Mesenchymal stem cell (in vitro differentiated cells and primary cell): ENCODE results near the gene MESP2.

Experiments
- DNase-seq: peaks from one replicate; pipeline ENCODE4 v3.0.0-alpha.2; 2013
- H2AFZ ChIP-seq: one replicate; pipeline ENCODE4 v1.6.1; 2013; ENCODE audit warnings: low read depth, mild to moderate bottlenecking, control low read depth, inconsistent platforms, low read length, moderate library complexity
- H2AK5ac ChIP-seq: 2 replicates; pipeline ENCODE4 v1.6.1; 2013; ENCODE audit warnings: low read length, moderate library complexity, mild to moderate bottlenecking, inconsistent platforms; ENCODE audit not compliant: severe bottlenecking
- H2BK120ac ChIP-seq: one replicate; pipeline ENCODE4 v1.6.1; 2013; ENCODE audit warnings: low read depth, mild to moderate bottlenecking, inconsistent platforms, low read length, moderate library complexity
- H2BK12ac ChIP-seq, 2 experiments: one replicate each; pipeline ENCODE4 v1.6.1; 2013; ENCODE audit warnings: inconsistent platforms in 2 of 2, low read length in 2 of 2, mild to moderate bottlenecking in 2 of 2, moderate library complexity in 2 of 2, control low read depth in 1 of 2
- H2BK15ac ChIP-seq: one replicate; pipeline ENCODE4 v1.6.1; 2013; ENCODE audit warnings: mild to moderate bottlenecking, low read depth, inconsistent platforms; ENCODE audit not compliant: poor library complexity, severe bottlenecking
- H2BK5ac ChIP-seq: 2 replicates; pipeline ENCODE4 v1.6.1; 2013; ENCODE audit warnings: low read depth, mild to moderate bottlenecking, low read length, control low read depth, inconsistent platforms; ENCODE audit not compliant: poor library complexity, severe bottlenecking
- H3K14ac ChIP-seq, 2 experiments: one replicate each; pipeline ENCODE4 v1.6.1; 2013; ENCODE audit warnings: inconsistent platforms in 2 of 2, low read length in 2 of 2, control low read depth in 1 of 2, mild to moderate bottlenecking in 1 of 2, moderate library complexity in 1 of 2
- H3K18ac ChIP-seq, 2 experiments: one replicate each; pipeline ENCODE4 v1.6.1; 2013; ENCODE audit warnings: inconsistent platforms in 2 of 2, low read length in 2 of 2, control low read depth in 1 of 2, low read depth in 1 of 2, mild to moderate bottlenecking in 1 of 2
- H3K23ac ChIP-seq, 2 experiments: one replicate each; pipeline ENCODE4 v1.6.1; 2013; ENCODE audit warnings: inconsistent platforms in 2 of 2, low read length in 2 of 2, mild to moderate bottlenecking in 2 of 2, moderate library complexity in 2 of 2, control low read depth in 1 of 2
- H3K27ac ChIP-seq: 2 replicates; pipeline ENCODE4 v1.5.1; 2013; ENCODE audit warnings: mild to moderate bottlenecking, moderate library complexity, low read length, control low read depth, inconsistent platforms; ENCODE audit not compliant: poor library complexity, severe bottlenecking
- H3K27me3 ChIP-seq, 2 experiments: 2 replicates each; pipeline versions ENCODE4 v1.6.1 to v1.7.0; 2013; ENCODE audit warnings: low read length in 2 of 2, mild to moderate bottlenecking in 2 of 2, moderate library complexity in 2 of 2, control low read depth in 1 of 2, inconsistent platforms in 1 of 2; ENCODE audit not compliant: control insufficient read depth in 1 of 2, insufficient read depth in 1 of 2
- H3K36me3 ChIP-seq, 2 experiments: 2 replicates each; pipeline versions ENCODE4 v1.6.1 to v1.7.0; 2013; ENCODE audit warnings: low read length in 2 of 2, control low read depth in 1 of 2, inconsistent platforms in 1 of 2, low read depth in 1 of 2, mild to moderate bottlenecking in 1 of 2; ENCODE audit not compliant: insufficient read depth in 2 of 2, control insufficient read depth in 1 of 2
- H3K4ac ChIP-seq, 2 experiments: one replicate each; pipeline ENCODE4 v1.6.1; 2013; ENCODE audit warnings: inconsistent platforms in 2 of 2, low read length in 2 of 2, mild to moderate bottlenecking in 2 of 2, moderate library complexity in 2 of 2, control low read depth in 1 of 2, low read depth in 1 of 2
- H3K4me1 ChIP-seq: 2 replicates; pipeline ENCODE4 v1.6.1; 2013; ENCODE audit warnings: low read depth, low read length, control low read depth; ENCODE audit not compliant: control insufficient read depth, insufficient read depth
- H3K4me2 ChIP-seq: 2 replicates; pipeline ENCODE4 v1.6.1; 2013; ENCODE audit warnings: low read length, mild to moderate bottlenecking, inconsistent platforms; ENCODE audit not compliant: poor library complexity, severe bottlenecking
- H3K4me3 ChIP-seq, 2 experiments: 2 replicates each; pipeline versions ENCODE4 v1.5.1 to v1.7.0; 2013; ENCODE audit warnings: low read length in 2 of 2, mild to moderate bottlenecking in 2 of 2, control low read depth in 1 of 2, low read depth in 1 of 2; ENCODE audit not compliant: insufficient read depth in 1 of 2
- H3K79me1 ChIP-seq: replicated peaks from 2 replicates; pipeline ENCODE4 v1.6.1; 2013; ENCODE audit warnings: mild to moderate bottlenecking, control low read depth, low read length, inconsistent platforms; ENCODE audit not compliant: poor library complexity, severe bottlenecking
- H3K9ac ChIP-seq: 2 replicates; pipeline ENCODE4 v1.7.0; 2013; ENCODE audit warnings: mild to moderate bottlenecking, low read length, moderate library complexity
- H3K9me3 ChIP-seq: 2 replicates; pipeline ENCODE4 v1.7.0; 2013; ENCODE audit warnings: mild to moderate bottlenecking, low read length; ENCODE audit not compliant: control insufficient read depth
- H4K8ac ChIP-seq: one replicate; pipeline ENCODE4 v1.6.1; 2013; ENCODE audit warnings: inconsistent platforms, mild to moderate bottlenecking, low read length, moderate library complexity
- H4K91ac ChIP-seq: one replicate; pipeline ENCODE4 v1.6.1; 2013; ENCODE audit warnings: mild to moderate bottlenecking, low read length, inconsistent platforms
- WGBS: methylation state at CpG from one replicate; pipeline ENCODE4 v1.1.7; 2013; ENCODE audit warnings: mixed read lengths; 5-methylcytosine and 5-hydroxymethylcytosine counted together

MESP2 gene

DNA sequence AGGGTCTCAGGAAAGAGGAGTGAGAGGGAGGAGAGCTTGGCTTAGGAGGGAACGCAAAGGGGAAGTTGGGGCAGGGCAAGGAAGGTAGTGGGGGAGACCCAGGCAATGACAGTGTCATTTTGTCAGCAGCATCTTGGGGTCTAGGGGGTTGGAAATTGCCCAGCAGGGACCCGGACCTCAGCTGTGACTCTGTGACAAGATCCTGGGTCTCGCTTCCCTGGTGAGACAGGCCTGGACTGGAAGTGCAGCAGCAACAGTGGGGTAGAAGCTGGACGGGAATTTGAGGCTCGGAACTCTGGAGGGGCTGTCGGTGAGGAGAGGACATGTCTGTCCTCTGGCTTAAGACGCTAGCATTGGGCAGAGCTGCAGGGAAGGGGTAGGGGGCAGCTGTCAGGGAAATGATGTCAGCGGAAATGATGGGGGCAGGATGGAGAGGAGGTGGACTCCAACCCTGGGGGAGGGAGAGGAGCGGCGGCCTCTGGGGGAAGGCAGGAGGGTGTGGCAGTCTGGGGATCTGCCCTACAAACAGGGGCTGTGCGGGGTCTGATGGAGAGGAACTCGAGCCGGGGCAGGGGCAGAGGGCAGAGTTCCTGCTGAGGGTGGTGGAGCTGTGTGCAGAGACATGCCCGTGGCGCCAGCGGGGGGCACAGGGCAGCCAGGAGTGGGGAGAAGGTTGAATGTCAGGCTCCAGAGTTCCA lies 26.2 kb downstream of the MESP2 start:
- Histone ChIP-seq H4K8ac (no peak overlapping the region), H3K27me3 (no peaks in the 10 kb centered on the region), H3K79me1 (no peaks in the 10 kb centered on the region), H2AK5ac (no peak overlapping the region), H3K27ac (no peak overlapping the region), H3K9me3 (no peaks in the 10 kb centered on the region), H3K9ac (no peak overlapping the region), H3K4ac (no peak overlapping the region), H3K4me3 (no peak overlapping the region), H4K91ac (no peak overlapping the region), H2AFZ (no peak overlapping the region), H3K18ac (no peak overlapping the region), H3K4me2 (no peak overlapping the region), H2BK120ac (no peak overlapping the region), H2BK12ac (no peak overlapping the region), H3K36me3 (peaks cover 41 to 98% of the 10 kb centered on the region in 2 experiments), H2BK5ac (no peak overlapping the region), H3K4me1 (peaks cover 24% of the 10 kb centered on the region), H3K14ac (no peak overlapping the region), H2BK15ac (no peak overlapping the region), H3K23ac (no peak overlapping the region)
- no peak for DNase-seq
- 92% methylated on average over 16 of the region's 16 CpGs for WGBS

DNA sequence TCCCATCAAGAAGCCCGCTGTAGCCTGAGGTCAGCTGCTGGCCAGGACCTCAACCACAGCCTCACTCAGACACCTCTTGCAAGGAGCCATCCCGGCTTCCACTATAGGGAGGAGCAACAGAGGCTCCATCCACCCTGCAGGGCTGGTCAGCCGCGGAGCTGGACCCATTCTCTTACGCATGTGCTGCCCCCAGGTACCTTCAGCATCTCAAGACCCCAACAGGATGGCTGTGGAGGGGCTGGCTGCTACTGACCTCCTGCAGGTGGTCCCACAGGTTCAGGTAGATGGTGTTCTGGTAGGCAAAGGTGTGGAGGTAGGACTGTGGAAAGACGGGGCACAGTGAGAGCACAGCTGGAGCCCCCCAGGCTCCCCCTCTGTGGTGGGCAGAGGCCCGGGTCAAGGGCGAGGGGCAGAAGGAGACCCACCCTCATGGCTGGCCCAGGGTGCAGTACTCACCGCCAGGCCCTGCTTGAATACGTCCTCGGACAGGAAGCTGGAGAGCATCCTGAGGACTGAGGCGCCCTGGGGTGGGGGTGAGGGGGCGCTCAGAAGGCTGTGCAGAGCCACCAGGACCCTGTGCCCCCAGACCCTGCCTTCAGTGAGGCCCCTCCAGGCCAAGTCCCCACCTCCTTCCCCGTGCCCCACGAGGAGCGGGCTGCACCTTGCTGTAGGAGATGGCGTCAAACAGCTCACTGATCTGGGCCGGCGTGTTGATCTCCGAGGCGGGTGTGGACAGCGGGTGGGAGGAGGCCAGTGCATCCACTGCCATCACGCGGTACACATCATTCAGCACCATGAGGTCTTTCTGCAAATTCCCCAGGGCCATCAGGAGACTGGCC lies 27.1 kb downstream of the MESP2 start:
- DNase-seq = no peak
- no peak overlapping the region for H2BK12ac ChIP-seq
- H3K14ac ChIP-seq = no peak overlapping the region
- no peaks in the 10 kb centered on the region for H3K9me3 ChIP-seq
- no peak overlapping the region for H2AK5ac ChIP-seq
- H4K8ac ChIP-seq = no peak overlapping the region
- H3K79me1 ChIP-seq = no peaks in the 10 kb centered on the region
- H3K4me1 ChIP-seq = peaks cover 24% of the 10 kb centered on the region
- no peak overlapping the region for H3K4me2 ChIP-seq
- no peak overlapping the region for H3K27ac ChIP-seq
- no peak overlapping the region for H2BK5ac ChIP-seq
- peak overlapping the region; percentile 30 for H2BK15ac ChIP-seq
- no peak overlapping the region for H3K18ac ChIP-seq
- H2AFZ ChIP-seq = no peak overlapping the region
- H4K91ac ChIP-seq = no peak overlapping the region
- H3K23ac ChIP-seq = no peak overlapping the region
- H3K27me3 ChIP-seq = no peaks in the 10 kb centered on the region
- H3K9ac ChIP-seq = no peak overlapping the region
- H3K4ac ChIP-seq = no peak overlapping the region
- peaks cover 41 to 97% of the 10 kb centered on the region in 2 experiments for H3K36me3 ChIP-seq
- H3K4me3 ChIP-seq = no peak overlapping the region
- WGBS = 94% methylated on average over 23 of the region's 24 CpGs
- no peak overlapping the region for H2BK120ac ChIP-seq

DNA sequence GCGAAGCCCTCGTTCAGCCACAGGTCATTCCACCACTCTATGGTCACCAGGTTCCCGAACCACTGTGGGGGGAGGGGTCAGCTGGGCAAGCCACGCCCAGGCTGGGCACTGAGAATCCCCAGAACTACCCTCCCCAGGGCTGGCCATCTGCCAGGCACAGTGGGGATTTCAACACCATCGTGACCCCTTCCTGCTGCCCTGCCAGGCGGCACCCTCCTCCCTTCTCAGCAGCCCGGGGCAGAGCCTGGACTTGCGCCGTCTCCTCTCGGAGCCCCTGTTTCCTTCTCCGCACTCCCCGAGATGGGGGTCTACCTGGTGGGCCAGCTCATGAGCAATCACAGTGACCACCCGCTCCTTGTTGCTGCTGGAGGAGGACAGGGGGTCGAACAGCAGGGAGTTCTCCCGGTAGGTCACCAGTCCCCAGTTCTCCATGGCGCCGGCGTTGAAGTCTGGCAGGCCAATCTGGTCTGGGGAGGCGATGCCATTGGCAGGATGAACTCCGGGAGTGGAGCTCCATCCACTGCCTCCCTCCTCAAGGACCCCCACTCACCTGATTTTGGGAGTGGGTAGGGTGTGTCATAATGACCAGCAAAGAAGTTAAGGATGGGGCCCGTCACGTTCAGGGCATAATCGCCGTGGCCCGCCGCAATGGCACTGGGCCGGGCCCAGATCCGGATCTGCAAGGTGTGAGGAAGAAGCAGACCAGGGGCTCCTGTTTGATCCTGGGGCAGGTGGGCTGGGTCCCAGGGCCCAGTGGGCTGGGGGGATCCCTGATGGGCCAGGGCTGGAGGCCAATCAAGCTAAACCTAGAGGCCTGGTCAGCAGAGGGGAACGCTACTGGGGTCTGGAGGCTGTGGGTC lies 28.0 kb downstream of the MESP2 start:
- H3K23ac ChIP-seq = no peak overlapping the region
- no peak overlapping the region for H3K4ac ChIP-seq
- H3K36me3 ChIP-seq = peaks cover 38 to 97% of the 10 kb centered on the region in 2 experiments
- WGBS = 97% methylated on average over 26 of the region's 29 CpGs
- H3K9ac ChIP-seq = peak overlapping the region; percentile 7
- no peak overlapping the region for H2BK120ac ChIP-seq
- H2AK5ac ChIP-seq = no peak overlapping the region
- H2AFZ ChIP-seq = no peak overlapping the region
- no peaks in the 10 kb centered on the region for H3K9me3 ChIP-seq
- no peak for DNase-seq
- no peaks in the 10 kb centered on the region for H3K79me1 ChIP-seq
- no peaks in the 10 kb centered on the region for H3K27me3 ChIP-seq
- H2BK15ac ChIP-seq = no peak overlapping the region
- H3K4me3 ChIP-seq = no peak overlapping the region
- H4K8ac ChIP-seq = no peak overlapping the region
- H3K27ac ChIP-seq = no peak overlapping the region
- H3K18ac ChIP-seq = no peak overlapping the region
- peaks cover 27% of the 10 kb centered on the region for H3K4me1 ChIP-seq
- no peak overlapping the region for H4K91ac ChIP-seq
- H3K4me2 ChIP-seq = no peak overlapping the region
- no peak overlapping the region for H2BK12ac ChIP-seq
- no peak overlapping the region for H3K14ac ChIP-seq
- H2BK5ac ChIP-seq = no peak overlapping the region
